HCT116 (cell line): ENCODE measurements around the gene RTN4RL1. TPM values are rescaled to one million over a fixed set of nuclear protein-coding genes. Genes with fewer than 3 reads are reported as not detected.

Experiments
- ATAC-seq: fragments of 200-7000 bp; cut with Tn5 transposase; 2 replicates; pipeline ENCODE4 v1.9.1; 2020; ENCODE audit warnings: mild to moderate bottlenecking, moderate library complexity
- BruUV-seq: library from RNA; stranded (reverse); fragments of 400-500 nt; replicated peaks from 2 replicates; lab custom pipeline; 2021; lab: Mats Ljungman, UMichigan
- CTCF ChIA-PET: fragments of 300-600 bp; sonication (Branson Sonifier 250); formaldehyde crosslinking; loops from one replicate; lab custom pipeline; 2021; ENCODE audit warnings: antibody characterized with exemption; lab: Charles Lee
- POLR2A ChIA-PET: fragments of 300-600, 350-600 bp; sonication (Branson Sonifier 250); formaldehyde crosslinking; loops from one replicate; lab custom pipeline; 2021; ENCODE audit warnings: antibody characterized with exemption; lab: Charles Lee
- RAD21 ChIA-PET, 2 experiments: fragments of 300-600 bp; sonication (Branson Sonifier 250); formaldehyde crosslinking; loops; one replicate each; lab custom pipeline; 2023; ENCODE audit warnings: low total read pairs in 2 of 2; ENCODE audit not compliant: uncharacterized antibody in 2 of 2, unreplicated experiment in 2 of 2, low non-redundant PET in 1 of 2; lab: Charles Lee
- DNase-seq: peaks from one replicate; pipeline ENCODE4 v3.0.0-alpha.2; 2010; ENCODE audit warnings: low read depth, low spot score
- H2AFZ ChIP-seq: fragments of 200-600 bp; shearing (Covaris generic), sonication (generic); 2 replicates; pipeline ENCODE4 v1.6.1; 2017; ENCODE audit warnings: low read depth, mixed run types, mixed read lengths, antibody characterized with exemption, low read length; ENCODE audit not compliant: poor library complexity, severe bottlenecking
- H3K27ac ChIP-seq: 2 replicates; pipeline ENCODE4 v1.5.1; 2012; ENCODE audit warnings: low read depth, low read length
- H3K27me3 ChIP-seq: fragments of 200-600 bp; sonication (generic); 2 replicates; pipeline ENCODE4 v1.6.1; 2016; ENCODE audit warnings: mixed run types, low read length, mixed read lengths; ENCODE audit not compliant: insufficient read depth
- H3K36me3 ChIP-seq, 2 experiments: fragments of 200-500 bp in 1 of 2; fragments of 200-600 bp in 1 of 2; sonication (Bioruptor generic) in 1 of 2; sonication (generic) in 1 of 2; 2 replicates each; pipeline versions ENCODE4 v1.5.1 to v1.6.1; 2014 to 2016; ENCODE audit warnings: low read length in 2 of 2, inconsistent platforms in 1 of 2, mixed read lengths in 1 of 2, mixed run types in 1 of 2; ENCODE audit not compliant: insufficient read depth in 2 of 2, control insufficient read depth in 1 of 2
- H3K4me1 ChIP-seq, 2 experiments: fragments of 200-600 bp in 1 of 2; sonication (generic) in 1 of 2; 2 replicates each; pipeline versions ENCODE4 v1.5.1 to v1.6.1; 2012 to 2017; ENCODE audit warnings: low read length in 2 of 2, inconsistent platforms in 1 of 2, mild to moderate bottlenecking in 1 of 2, mixed read lengths in 1 of 2, mixed run types in 1 of 2, moderate library complexity in 1 of 2; ENCODE audit not compliant: insufficient read depth in 2 of 2, control insufficient read depth in 1 of 2
- H3K4me2 ChIP-seq: fragments of 200-600 bp; sonication (generic); 2 replicates; pipeline ENCODE4 v1.6.1; 2017; ENCODE audit warnings: mixed run types, low read length, mixed read lengths
- H3K4me3 ChIP-seq, 2 experiments: fragments of 200-600 bp in 1 of 2; sonication (generic) in 1 of 2; replicated peaks in 1 of 2; 2 replicates each; pipeline ENCODE4 v1.5.1; 2011 to 2016; ENCODE audit warnings: low read length in 2 of 2, control low read depth in 1 of 2, low read depth in 1 of 2, mild to moderate bottlenecking in 1 of 2, mixed read lengths in 1 of 2, mixed run types in 1 of 2
- H3K79me2 ChIP-seq: fragments of 200-600 bp; sonication (generic); 2 replicates; pipeline ENCODE4 v1.6.1; 2017; ENCODE audit warnings: mild to moderate bottlenecking, mixed run types, low read length, moderate library complexity, mixed read lengths; ENCODE audit not compliant: insufficient read depth
- H3K9ac ChIP-seq: fragments of 200-600 bp; sonication (generic); 2 replicates; pipeline ENCODE4 v1.6.1; 2016; ENCODE audit warnings: low read length, mixed read lengths
- H3K9me2 ChIP-seq: fragments of 200-600 bp; sonication (generic), shearing (Covaris generic); 2 replicates; pipeline ENCODE4 v1.6.1; 2017; ENCODE audit warnings: mixed run types, mild to moderate bottlenecking, moderate library complexity; ENCODE audit not compliant: insufficient read depth
- H3K9me3 ChIP-seq, 2 experiments: fragments of 200-500 bp in 1 of 2; fragments of 200-600 bp in 1 of 2; sonication (Bioruptor generic) in 1 of 2; sonication (generic) in 1 of 2; 2 replicates each; pipeline ENCODE4 v1.6.1; 2014 to 2017; ENCODE audit warnings: low read length in 2 of 2, mixed read lengths in 2 of 2, inconsistent platforms in 1 of 2, low read depth in 1 of 2, mild to moderate bottlenecking in 1 of 2, mixed run types in 1 of 2, moderate library complexity in 1 of 2; ENCODE audit not compliant: control insufficient read depth in 1 of 2, insufficient read depth in 1 of 2
- H4K20me1 ChIP-seq: fragments of 200-600 bp; sonication (generic), shearing (Covaris generic); 2 replicates; pipeline ENCODE4 v1.6.1; 2017; ENCODE audit warnings: mixed run types, mild to moderate bottlenecking, moderate library complexity; ENCODE audit not compliant: insufficient read depth
- ATF3 ChIP-seq: IDR thresholded peaks from 2 replicates; pipeline ENCODE4 v1.6.1; 2012
- CBX3 ChIP-seq: IDR thresholded peaks from 2 replicates; pipeline ENCODE4 v1.6.1; 2012; ENCODE audit warnings: low read depth
- CEBPB ChIP-seq: IDR thresholded peaks from 2 replicates; pipeline ENCODE4 v1.6.1; 2012; ENCODE audit warnings: low read depth
- CTCF ChIP-seq, 3 experiments: fragments of 200-600 bp in 1 of 3; sonication (generic) in 1 of 3; IDR thresholded peaks in 2 of 3; conservative IDR thresholded peaks in 1 of 3; 2 replicates each; pipeline ENCODE4 v1.5.1; 2012 to 2017; ENCODE audit warnings: low read depth in 2 of 3, low read length in 2 of 3, antibody characterized with exemption in 1 of 3, borderline replicate concordance in 1 of 3, control low read depth in 1 of 3, mild to moderate bottlenecking in 1 of 3, mixed read lengths in 1 of 3, mixed run types in 1 of 3, moderate library complexity in 1 of 3; ENCODE audit not compliant: insufficient read depth in 1 of 3
- EGR1 ChIP-seq: IDR thresholded peaks from 2 replicates; pipeline ENCODE4 v1.6.1; 2012; ENCODE audit warnings: low read depth
- ELF1 ChIP-seq: IDR thresholded peaks from 2 replicates; pipeline ENCODE4 v1.6.1; 2012; ENCODE audit warnings: low read depth, borderline replicate concordance
- FOSL1 ChIP-seq: IDR thresholded peaks from 2 replicates; pipeline ENCODE4 v1.6.1; 2012; ENCODE audit warnings: low read depth
- JUND ChIP-seq: IDR thresholded peaks from 2 replicates; pipeline ENCODE4 v1.6.1; 2012
- MAX ChIP-seq: IDR thresholded peaks from 2 replicates; pipeline ENCODE4 v1.6.1; 2012
- POLR2AphosphoS5 ChIP-seq: IDR thresholded peaks from 2 replicates; pipeline ENCODE4 v1.6.1; 2011; ENCODE audit warnings: mild to moderate bottlenecking, low read depth, low read length, moderate library complexity
- REST ChIP-seq: IDR thresholded peaks from 2 replicates; pipeline ENCODE4 v1.6.1; 2012; ENCODE audit warnings: low read depth
- SRF ChIP-seq: IDR thresholded peaks from 2 replicates; pipeline ENCODE4 v1.6.1; 2012; ENCODE audit warnings: low read depth
- TCF7L2 ChIP-seq: IDR thresholded peaks from 2 replicates; pipeline ENCODE4 v1.7.0; 2011; ENCODE audit warnings: borderline replicate concordance, inconsistent platforms; ENCODE audit not compliant: insufficient read depth, insufficient read length; ENCODE audit errors: extremely low read depth
- intact Hi-C: fragments of 100-400 bp; cut with micrococcal nuclease; formaldehyde crosslinking; loops from 2 replicates; pipeline ENCODE4 v1.10.0; 2022
- total RNA-seq: library from RNA; stranded (reverse); gene quantifications from one replicate; pipeline ENCODE4 v1.2.1, GENCODE V29; 2021; ENCODE audit not compliant: unreplicated experiment

RTN4RL1 gene
- total RNA-seq, 1 experiment from 2014 or later: 3.7 TPM

- no peak for TF ChIP-seq TCF7L2
Measured at GRCh38 chr17:1957037-1957436, 68.1 kb downstream of the RTN4RL1 start (continued).

GRCh38 chr17:1956134-1956533 is 69.0 kb downstream of the RTN4RL1 start:
- ATAC-seq (no peak), DNase-seq (no peak)
- H2AFZ ChIP-seq: no peak overlapping the region
- POLR2A ChIA-PET: no interaction called here
- no peaks in the 10 kb centered on the region for H3K79me2 ChIP-seq
- no peak overlapping the region for H3K9ac ChIP-seq
- H3K4me2 ChIP-seq: 0 out of 2 replicates have a peak overlapping the region, but pooled peaks have one; percentile 30
- H3K27ac ChIP-seq: no peak overlapping the region
- H3K4me3 ChIP-seq: no peak overlapping the region
- CTCF ChIA-PET: no interaction called here
- intact Hi-C loops: no loop called here
- H3K36me3 ChIP-seq: no peaks in the 10 kb centered on the region
- RAD21 ChIA-PET: no interaction called here
- no peaks in the 10 kb centered on the region for H3K27me3 ChIP-seq
- BruUV-seq: no TSS peak
- H3K9me2 ChIP-seq: no peaks in the 10 kb centered on the region
- H3K9me3 ChIP-seq: no peaks in the 10 kb centered on the region
- H3K4me1 ChIP-seq: peaks cover 14 to 17% of the 10 kb centered on the region in 2 experiments
- TF ChIP-seq REST: no peak
- no peak for TF ChIP-seq EGR1
- no peak for TF ChIP-seq CEBPB
- no peak for TF ChIP-seq ELF1
- no peak for TF ChIP-seq POLR2AphosphoS5
- no peak for TF ChIP-seq JUND
- no peak for TF ChIP-seq ATF3
- TF ChIP-seq FOSL1: no peak
- no peak for TF ChIP-seq CTCF (IDR thresholded peaks at IDR 0.05 in 2 of 3, conservative IDR thresholded peaks at IDR 0.05 in 1 of 3; ENCODE audit: borderline replicate concordance in 1 of 3, insufficient read depth in 1 of 3, low read depth in 2 of 3, low read length in 2 of 3)
- TF ChIP-seq MAX: no peak
- no peak for TF ChIP-seq SRF
- TF ChIP-seq CBX3: no peak
- TF ChIP-seq TCF7L2: no peak
- H4K20me1 ChIP-seq: no peaks in the 10 kb centered on the region
